Measurements from ENCODE around the gene SYNPR. TPM values are rescaled to one million over a fixed set of nuclear protein-coding genes. Genes with fewer than 3 reads are reported as not detected.

SYNPR gene
- total RNA-seq, 4 donors from 2014 or later, result 1.7 TPM; not detected in 3

DNA sequence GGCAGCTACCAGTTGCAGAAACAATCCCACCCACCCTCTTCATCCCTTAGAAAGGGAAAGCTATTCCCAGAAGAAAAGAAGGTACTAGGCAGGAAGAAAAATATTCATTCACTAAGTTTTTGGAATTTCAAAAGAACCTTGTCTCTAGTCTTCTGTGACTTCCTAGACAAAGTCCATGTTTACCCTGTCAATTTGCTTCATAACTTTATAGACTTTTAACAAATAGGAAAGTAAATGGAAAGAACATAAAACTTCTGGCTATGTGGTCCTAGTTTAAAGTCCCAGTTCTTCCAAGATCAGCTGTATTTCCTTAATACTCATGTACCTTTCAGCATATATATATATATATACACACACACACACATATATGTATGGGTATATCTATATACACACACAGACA is 230.7 kb downstream of the SYNPR start:
- no peaks in the 10 kb centered on the region for H3K9me3 ChIP-seq
- no peak overlapping the region for H3K27ac ChIP-seq
- H3K36me3 ChIP-seq, result no peaks in the 10 kb centered on the region
- H3K27me3 ChIP-seq, result no peaks in the 10 kb centered on the region
- no peaks in the 10 kb centered on the region for H3K4me1 ChIP-seq
- intact Hi-C loops (cut with DNase I; ENCODE audit: low total_unique reads), result no loop called here
- no peak overlapping the region for H3K4me3 ChIP-seq
- TF ChIP-seq, protein P1, sequence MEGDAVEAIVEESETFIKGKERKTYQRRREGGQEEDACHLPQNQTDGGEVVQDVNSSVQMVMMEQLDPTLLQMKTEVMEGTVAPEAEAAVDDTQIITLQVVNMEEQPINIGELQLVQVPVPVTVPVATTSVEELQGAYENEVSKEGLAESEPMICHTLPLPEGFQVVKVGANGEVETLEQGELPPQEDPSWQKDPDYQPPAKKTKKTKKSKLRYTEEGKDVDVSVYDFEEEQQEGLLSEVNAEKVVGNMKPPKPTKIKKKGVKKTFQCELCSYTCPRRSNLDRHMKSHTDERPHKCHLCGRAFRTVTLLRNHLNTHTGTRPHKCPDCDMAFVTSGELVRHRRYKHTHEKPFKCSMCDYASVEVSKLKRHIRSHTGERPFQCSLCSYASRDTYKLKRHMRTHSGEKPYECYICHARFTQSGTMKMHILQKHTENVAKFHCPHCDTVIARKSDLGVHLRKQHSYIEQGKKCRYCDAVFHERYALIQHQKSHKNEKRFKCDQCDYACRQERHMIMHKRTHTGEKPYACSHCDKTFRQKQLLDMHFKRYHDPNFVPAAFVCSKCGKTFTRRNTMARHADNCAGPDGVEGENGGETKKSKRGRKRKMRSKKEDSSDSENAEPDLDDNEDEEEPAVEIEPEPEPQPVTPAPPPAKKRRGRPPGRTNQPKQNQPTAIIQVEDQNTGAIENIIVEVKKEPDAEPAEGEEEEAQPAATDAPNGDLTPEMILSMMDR (IDR thresholded peaks at IDR 0.05), result no peak
- no peak for TF ChIP-seq POLR2A (IDR thresholded peaks at IDR 0.05)
- no peak for DNase-seq

DNA sequence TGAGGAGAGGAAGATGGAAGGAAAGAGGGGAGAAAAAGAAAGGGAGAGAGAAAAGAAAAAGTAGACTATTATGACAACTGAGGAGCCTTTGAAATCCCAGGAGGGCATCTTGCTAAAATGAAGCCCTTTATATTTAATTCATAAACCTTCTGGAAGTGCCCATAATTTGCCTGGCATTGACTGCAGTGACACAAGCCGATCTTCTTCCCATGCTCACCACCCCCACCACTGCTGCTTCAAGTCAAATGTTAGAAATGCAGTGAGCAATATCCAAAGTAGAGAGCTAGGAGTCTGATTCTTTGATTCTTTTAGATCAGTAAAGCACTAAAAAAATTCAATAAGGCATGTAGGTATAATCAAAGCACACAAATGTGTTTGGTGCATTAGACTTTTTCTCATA is 235.7 kb downstream of the SYNPR start:
- Histone ChIP-seq H3K36me3 (no peaks in the 10 kb centered on the region), H3K4me3 (no peak overlapping the region), H3K27ac (no peak overlapping the region), H3K4me1 (no peaks in the 10 kb centered on the region), H3K9me3 (no peaks in the 10 kb centered on the region), H3K27me3 (no peaks in the 10 kb centered on the region)
- intact Hi-C loops (cut with DNase I; ENCODE audit: low total_unique reads), result no loop called here
- no peak for TF ChIP-seq POLR2A (IDR thresholded peaks at IDR 0.05)
- TF ChIP-seq, protein P1 (IDR thresholded peaks at IDR 0.05), result no peak
- DNase-seq, result no peak

DNA sequence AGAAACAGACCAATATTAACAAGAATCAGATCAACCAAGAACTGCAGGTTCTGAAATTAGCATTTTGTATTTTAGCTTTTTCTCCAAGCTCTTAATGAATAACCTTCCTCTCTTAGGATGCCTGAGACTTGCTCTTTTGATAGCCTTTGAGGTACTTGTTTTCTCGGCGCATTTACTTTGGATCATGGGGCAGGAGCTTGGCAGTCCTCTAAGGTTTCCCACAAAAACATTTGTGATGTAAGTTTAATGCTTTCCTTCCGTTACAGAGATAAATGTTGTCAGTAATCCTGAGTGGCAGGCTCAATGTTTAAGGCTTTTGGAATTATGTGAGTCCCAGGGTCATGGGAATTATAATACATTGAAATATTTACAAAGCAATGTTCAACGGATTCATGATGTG is 236.6 kb downstream of the SYNPR start:
- Histone ChIP-seq H3K27me3 (no peaks in the 10 kb centered on the region), H3K36me3 (no peaks in the 10 kb centered on the region), H3K4me3 (no peak overlapping the region), H3K27ac (no peak overlapping the region), H3K9me3 (no peaks in the 10 kb centered on the region), H3K4me1 (no peaks in the 10 kb centered on the region)
- TF ChIP-seq POLR2A (IDR thresholded peaks at IDR 0.05), result no peak
- TF ChIP-seq, protein P1 (IDR thresholded peaks at IDR 0.05), result no peak
- intact Hi-C loops (cut with DNase I; ENCODE audit: low total_unique reads), result no loop called here
- DNase-seq, result no peak

DNA sequence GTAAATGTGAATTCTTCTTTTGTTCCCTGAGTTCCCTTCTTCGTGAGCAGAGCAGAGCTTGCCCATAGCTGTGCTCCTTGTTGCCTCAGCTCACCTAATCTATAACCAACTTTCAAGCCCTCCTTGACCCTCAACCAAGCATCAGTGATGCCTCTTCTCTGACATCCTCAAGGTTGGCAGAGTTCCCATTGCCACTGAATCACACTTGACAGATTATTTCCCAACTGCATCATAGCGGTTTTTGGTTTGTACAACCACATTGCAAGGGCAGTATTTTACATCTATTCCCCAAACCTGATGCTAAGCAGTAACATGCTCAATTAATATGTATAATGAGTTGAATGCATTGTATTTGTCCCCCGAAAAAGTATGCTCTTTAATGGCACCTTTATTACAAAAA is 241.3 kb downstream of the SYNPR start:
- H3K36me3 ChIP-seq, result no peaks in the 10 kb centered on the region
- H3K9me3 ChIP-seq, result no peaks in the 10 kb centered on the region
- TF ChIP-seq POLR2A (IDR thresholded peaks at IDR 0.05), result no peak
- TF ChIP-seq, protein P1 (IDR thresholded peaks at IDR 0.05), result no peak
- H3K27me3 ChIP-seq, result no peaks in the 10 kb centered on the region
- intact Hi-C loops (cut with DNase I; ENCODE audit: low total_unique reads), result no loop called here
- H3K4me3 ChIP-seq, result no peak overlapping the region
- no peak overlapping the region for H3K27ac ChIP-seq
- no peaks in the 10 kb centered on the region for H3K4me1 ChIP-seq
- no peak for DNase-seq

DNA sequence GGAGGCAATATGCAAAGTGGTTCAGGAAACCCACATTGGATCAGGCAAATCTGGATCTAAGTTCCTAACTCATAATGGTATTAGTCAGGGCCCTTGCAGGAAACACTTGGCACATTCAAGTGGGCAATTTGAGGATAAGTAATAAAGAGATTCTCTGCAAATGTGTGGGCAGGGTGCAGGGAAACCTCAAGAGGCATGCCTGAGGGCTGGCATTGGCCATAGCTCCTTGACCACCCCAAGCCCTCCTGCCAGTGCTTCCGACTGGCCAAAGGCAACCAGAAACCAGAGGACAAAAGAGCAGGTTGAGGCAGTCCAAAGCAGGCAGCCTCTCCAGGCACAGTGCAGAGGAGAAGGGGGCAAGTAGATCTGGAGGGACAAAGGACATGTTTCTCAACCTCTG is 243.5 kb downstream of the SYNPR start:
- Histone ChIP-seq H3K4me3 (no peak overlapping the region), H3K4me1 (no peaks in the 10 kb centered on the region), H3K27ac (no peak overlapping the region), H3K36me3 (no peaks in the 10 kb centered on the region), H3K9me3 (no peaks in the 10 kb centered on the region), H3K27me3 (no peaks in the 10 kb centered on the region)
- TF ChIP-seq, protein P1 (IDR thresholded peaks at IDR 0.05), result no peak
- no peak for TF ChIP-seq POLR2A (IDR thresholded peaks at IDR 0.05)
- intact Hi-C loops (cut with DNase I; ENCODE audit: low total_unique reads), result no loop called here
- DNase-seq, result no peak
